ENCODE measurements around the gene PDLIM1. TPM values are rescaled to one million over a fixed set of nuclear protein-coding genes. Genes with fewer than 3 reads are reported as not detected.
A peak's percentile ranks its signal among the peaks of the same experiment; 100 is the strongest.

The PDLIM1 gene
- total RNA-seq, 2 donors from 2014 or later: 126 to 130 TPM

DNA sequence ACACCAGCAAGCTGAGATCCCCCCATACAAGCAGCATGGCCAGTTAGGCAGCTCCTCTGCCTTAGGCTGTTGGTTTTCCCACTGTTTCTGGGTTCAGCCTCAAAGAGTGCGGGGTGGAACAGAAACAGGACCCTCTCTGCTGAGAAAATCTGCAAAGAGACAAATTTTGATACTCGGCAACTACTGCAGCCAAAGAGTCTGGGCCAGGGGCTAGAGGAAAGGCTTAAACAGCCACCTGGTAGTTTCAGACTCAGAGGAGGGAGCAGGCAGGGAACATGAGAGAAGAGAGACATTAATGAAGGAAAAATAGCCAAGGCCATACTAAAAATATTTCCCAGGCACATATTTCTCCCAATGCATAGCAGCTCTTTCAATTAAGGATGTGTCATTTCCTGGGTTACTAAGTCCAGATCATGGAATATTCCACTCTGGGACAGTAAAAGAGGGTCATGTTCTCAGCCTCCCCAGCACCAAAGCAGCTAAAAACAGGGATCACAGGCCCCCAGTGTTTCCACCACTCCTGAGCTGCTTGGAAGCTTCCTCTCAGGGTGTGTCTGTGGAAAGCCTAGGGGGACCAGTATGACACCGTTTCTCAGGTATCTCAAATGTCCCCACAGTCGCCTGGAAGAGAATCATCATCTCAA, 29.8 kb downstream of the PDLIM1 start:
- H3K27me3 ChIP-seq: no peaks in the 10 kb centered on the region
- peak; percentile 44 for DNase-seq (ENCODE audit: low spot score)
- H3K27ac ChIP-seq: peak overlapping the region; percentile 73 to 75
- peaks cover 0 to 56% of the 10 kb centered on the region in 2 donors for H3K4me1 ChIP-seq
- H3K9me3 ChIP-seq: peaks cover 0 to 6% of the 10 kb centered on the region in 2 donors
- TF ChIP-seq, protein P1, sequence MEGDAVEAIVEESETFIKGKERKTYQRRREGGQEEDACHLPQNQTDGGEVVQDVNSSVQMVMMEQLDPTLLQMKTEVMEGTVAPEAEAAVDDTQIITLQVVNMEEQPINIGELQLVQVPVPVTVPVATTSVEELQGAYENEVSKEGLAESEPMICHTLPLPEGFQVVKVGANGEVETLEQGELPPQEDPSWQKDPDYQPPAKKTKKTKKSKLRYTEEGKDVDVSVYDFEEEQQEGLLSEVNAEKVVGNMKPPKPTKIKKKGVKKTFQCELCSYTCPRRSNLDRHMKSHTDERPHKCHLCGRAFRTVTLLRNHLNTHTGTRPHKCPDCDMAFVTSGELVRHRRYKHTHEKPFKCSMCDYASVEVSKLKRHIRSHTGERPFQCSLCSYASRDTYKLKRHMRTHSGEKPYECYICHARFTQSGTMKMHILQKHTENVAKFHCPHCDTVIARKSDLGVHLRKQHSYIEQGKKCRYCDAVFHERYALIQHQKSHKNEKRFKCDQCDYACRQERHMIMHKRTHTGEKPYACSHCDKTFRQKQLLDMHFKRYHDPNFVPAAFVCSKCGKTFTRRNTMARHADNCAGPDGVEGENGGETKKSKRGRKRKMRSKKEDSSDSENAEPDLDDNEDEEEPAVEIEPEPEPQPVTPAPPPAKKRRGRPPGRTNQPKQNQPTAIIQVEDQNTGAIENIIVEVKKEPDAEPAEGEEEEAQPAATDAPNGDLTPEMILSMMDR (IDR thresholded peaks at IDR 0.05): no peak
- no peak overlapping the region for H3K4me3 ChIP-seq
- H3K36me3 ChIP-seq: peaks cover 52% of the 10 kb centered on the region

DNA sequence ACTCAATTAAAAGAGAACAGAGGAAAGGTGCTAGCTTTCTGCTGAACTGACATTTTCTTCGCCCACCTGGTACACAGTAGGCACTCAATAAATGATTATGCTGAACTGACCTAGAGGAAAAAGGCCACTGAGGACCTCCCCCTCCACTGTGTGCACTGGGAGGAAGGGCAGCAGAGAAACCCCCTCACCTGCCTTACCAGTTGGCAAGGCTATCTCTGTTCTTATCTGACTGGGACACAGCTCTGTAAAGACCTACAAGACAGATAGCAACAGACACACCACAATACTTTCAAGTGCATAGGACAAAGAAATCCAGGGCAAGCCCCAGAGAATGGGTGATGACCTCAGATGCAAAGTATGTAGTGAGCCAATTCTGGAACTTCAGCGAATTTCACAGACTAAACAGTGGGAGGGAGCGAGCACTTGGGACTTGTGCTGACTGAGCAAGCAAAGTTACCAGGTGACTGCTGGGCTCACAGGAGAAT, 30.4 kb downstream of the PDLIM1 start:
- DNase-seq (ENCODE audit: low spot score): peak; percentile 67
- Histone ChIP-seq H3K27ac (peak overlapping the region; percentile 73 to 75), H3K4me1 (peaks cover 0 to 50% of the 10 kb centered on the region in 2 donors), H3K36me3 (peaks cover 52% of the 10 kb centered on the region), H3K9me3 (peaks cover 0 to 6% of the 10 kb centered on the region in 2 donors), H3K4me3 (no peak overlapping the region), H3K27me3 (no peaks in the 10 kb centered on the region)
- TF ChIP-seq, protein P1 (IDR thresholded peaks at IDR 0.05): no peak

DNA sequence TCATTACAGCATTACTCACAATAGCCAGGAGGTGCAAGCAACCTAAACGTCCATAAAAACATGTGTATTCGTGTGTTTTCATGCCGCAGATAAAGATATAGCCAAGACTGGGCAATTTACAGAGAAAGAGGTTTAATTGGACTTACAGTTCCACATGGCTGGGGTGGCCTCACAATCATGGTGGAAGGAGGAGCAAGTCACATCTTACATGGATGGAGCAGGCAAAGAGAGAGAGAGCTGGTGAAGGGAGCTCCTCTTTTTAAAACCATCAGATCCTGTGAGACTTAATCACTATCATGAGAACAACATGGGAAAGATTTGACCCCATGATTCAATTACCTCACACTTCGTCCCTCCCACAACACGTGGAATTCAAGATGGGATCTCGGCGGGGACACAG, 33.0 kb downstream of the PDLIM1 start:
- TF ChIP-seq, protein P1 (IDR thresholded peaks at IDR 0.05): no peak
- no peak for DNase-seq (ENCODE audit: low spot score)
- no peak overlapping the region for H3K27ac ChIP-seq
- H3K4me3 ChIP-seq: no peak overlapping the region
- H3K9me3 ChIP-seq: peaks cover 0 to 6% of the 10 kb centered on the region in 2 donors
- H3K27me3 ChIP-seq: no peaks in the 10 kb centered on the region
- peaks cover 0 to 28% of the 10 kb centered on the region in 2 donors for H3K4me1 ChIP-seq
- peaks cover 29% of the 10 kb centered on the region for H3K36me3 ChIP-seq

DNA sequence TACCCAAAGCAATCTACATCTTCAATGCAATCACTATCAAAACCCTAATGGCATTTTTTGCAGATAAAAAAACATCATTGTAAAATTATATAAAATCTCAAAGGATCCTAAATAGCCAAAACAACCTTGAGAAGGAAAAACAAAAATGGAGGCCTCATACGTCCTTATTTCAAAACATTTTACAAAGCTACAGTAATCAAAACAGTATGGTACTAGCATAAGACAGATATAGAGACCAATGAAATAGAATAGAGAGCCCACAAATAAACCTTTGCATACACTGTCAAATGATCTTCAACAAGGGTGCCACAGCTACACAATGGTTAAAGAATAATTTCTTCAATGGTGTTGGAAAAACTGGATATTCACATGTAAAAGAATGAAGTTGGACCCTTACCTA, 34.5 kb downstream of the PDLIM1 start:
- peaks cover 22% of the 10 kb centered on the region for H3K36me3 ChIP-seq
- peaks cover 0 to 20% of the 10 kb centered on the region in 2 donors for H3K4me1 ChIP-seq

DNA sequence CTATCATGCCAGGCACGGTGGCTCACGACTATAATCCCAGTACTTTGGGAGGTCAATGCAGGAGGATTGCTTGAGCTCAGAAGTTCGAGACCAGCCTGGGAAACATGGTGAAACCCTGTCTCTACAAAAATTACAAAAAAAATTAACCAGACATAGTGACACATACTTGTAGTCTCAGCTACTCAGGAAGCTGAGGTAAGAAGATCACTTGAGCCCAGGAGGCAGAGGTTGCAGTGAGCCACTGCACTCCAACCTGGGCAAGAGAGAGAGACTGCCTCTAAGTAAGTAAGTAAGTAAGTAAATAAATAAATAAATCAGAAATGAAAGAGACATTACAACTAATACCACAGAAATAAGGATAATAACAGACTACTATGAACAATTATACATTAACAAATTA, 36.2 kb downstream of the PDLIM1 start:
- DNase-seq (ENCODE audit: low spot score): peak; percentile 49
- TF ChIP-seq, protein P1 (IDR thresholded peaks at IDR 0.05): no peak
- Histone ChIP-seq H3K9me3 (peaks cover 0 to 6% of the 10 kb centered on the region in 2 donors), H3K27me3 (no peaks in the 10 kb centered on the region), H3K27ac (no peak overlapping the region), H3K4me1 (peaks cover 0 to 17% of the 10 kb centered on the region in 2 donors), H3K36me3 (peaks cover 14% of the 10 kb centered on the region), H3K4me3 (no peak overlapping the region)

More for the DNA sequence above, 34.5 kb downstream of the PDLIM1 start:
- TF ChIP-seq, protein P1 (IDR thresholded peaks at IDR 0.05): no peak
- no peak overlapping the region for H3K4me3 ChIP-seq
- DNase-seq (ENCODE audit: low spot score): no peak
- H3K27me3 ChIP-seq: no peaks in the 10 kb centered on the region
- H3K9me3 ChIP-seq: peaks cover 0 to 6% of the 10 kb centered on the region in 2 donors
- H3K27ac ChIP-seq: no peak overlapping the region

All from right atrium auricular region (tissue), 2 donors.